ENCODE measurements around the gene RAB3A.

- TF ChIP-seq, protein P1, sequence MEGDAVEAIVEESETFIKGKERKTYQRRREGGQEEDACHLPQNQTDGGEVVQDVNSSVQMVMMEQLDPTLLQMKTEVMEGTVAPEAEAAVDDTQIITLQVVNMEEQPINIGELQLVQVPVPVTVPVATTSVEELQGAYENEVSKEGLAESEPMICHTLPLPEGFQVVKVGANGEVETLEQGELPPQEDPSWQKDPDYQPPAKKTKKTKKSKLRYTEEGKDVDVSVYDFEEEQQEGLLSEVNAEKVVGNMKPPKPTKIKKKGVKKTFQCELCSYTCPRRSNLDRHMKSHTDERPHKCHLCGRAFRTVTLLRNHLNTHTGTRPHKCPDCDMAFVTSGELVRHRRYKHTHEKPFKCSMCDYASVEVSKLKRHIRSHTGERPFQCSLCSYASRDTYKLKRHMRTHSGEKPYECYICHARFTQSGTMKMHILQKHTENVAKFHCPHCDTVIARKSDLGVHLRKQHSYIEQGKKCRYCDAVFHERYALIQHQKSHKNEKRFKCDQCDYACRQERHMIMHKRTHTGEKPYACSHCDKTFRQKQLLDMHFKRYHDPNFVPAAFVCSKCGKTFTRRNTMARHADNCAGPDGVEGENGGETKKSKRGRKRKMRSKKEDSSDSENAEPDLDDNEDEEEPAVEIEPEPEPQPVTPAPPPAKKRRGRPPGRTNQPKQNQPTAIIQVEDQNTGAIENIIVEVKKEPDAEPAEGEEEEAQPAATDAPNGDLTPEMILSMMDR (IDR thresholded peaks at IDR 0.05; ENCODE audit: insufficient read depth, low read length, poor library complexity, severe bottlenecking), result no peak
- no peak for TF ChIP-seq EZH2phosphoT487 (conservative IDR thresholded peaks at IDR 0.05; ENCODE audit: low read length)
Measured at GRCh38 chr19:18171605-18172327, 32.1 kb downstream of the RAB3A start.
